ENCODE results near the gene TRIM40. TPM values are rescaled to one million over a fixed set of nuclear protein-coding genes. Genes with fewer than 3 reads are reported as not detected.
A peak's percentile ranks its signal among the peaks of the same experiment; 100 is the strongest.

TRIM40 gene
- total RNA-seq: 10 to 100 TPM in 3 of 4 donors, not detected in 1; 10.9 to 13.7 (median 12.7) TPM

GRCh38 chr6:30135757-30136156 is at the start of gene TRIM40:
TSS of gene TRIM40 (plus strand) at chr6:30136140. CDS start at chr6:30137037, 897 bp downstream.
- H3K4me3 ChIP-seq: peak within 1 kb of the TSS in 2 of 4 donors; percentile 25 to 35
- peaks cover 0 to 2% (median 0%) of the 10 kb centered on the region in 4 donors for H3K4me1 ChIP-seq
- DNase-seq: peak in 2 of 3 donors; percentile 78 to 85
- no peaks in the 10 kb centered on the region for H3K27me3 ChIP-seq
- peak within 1 kb of the TSS in 2 of 4 donors; percentile 38 to 66 for H3K27ac ChIP-seq
- H3K9me3 ChIP-seq: no peaks in the 10 kb centered on the region
- no peaks in the 10 kb centered on the region for H3K36me3 ChIP-seq
- peak in 1 of 2 donors; percentile 28 for TF ChIP-seq POLR2A (IDR thresholded peaks at IDR 0.05)
- TF ChIP-seq, protein P1, sequence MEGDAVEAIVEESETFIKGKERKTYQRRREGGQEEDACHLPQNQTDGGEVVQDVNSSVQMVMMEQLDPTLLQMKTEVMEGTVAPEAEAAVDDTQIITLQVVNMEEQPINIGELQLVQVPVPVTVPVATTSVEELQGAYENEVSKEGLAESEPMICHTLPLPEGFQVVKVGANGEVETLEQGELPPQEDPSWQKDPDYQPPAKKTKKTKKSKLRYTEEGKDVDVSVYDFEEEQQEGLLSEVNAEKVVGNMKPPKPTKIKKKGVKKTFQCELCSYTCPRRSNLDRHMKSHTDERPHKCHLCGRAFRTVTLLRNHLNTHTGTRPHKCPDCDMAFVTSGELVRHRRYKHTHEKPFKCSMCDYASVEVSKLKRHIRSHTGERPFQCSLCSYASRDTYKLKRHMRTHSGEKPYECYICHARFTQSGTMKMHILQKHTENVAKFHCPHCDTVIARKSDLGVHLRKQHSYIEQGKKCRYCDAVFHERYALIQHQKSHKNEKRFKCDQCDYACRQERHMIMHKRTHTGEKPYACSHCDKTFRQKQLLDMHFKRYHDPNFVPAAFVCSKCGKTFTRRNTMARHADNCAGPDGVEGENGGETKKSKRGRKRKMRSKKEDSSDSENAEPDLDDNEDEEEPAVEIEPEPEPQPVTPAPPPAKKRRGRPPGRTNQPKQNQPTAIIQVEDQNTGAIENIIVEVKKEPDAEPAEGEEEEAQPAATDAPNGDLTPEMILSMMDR (IDR thresholded peaks at IDR 0.05): no peak

GRCh38 chr6:30087876-30088275 is 48.1 kb upstream of the TRIM40 start:
- Histone ChIP-seq H3K36me3 (no peaks in the 10 kb centered on the region), H3K4me3 (no peak overlapping the region), H3K27ac (no peak overlapping the region), H3K9me3 (no peaks in the 10 kb centered on the region), H3K4me1 (peaks cover 0 to 8% (median 0%) of the 10 kb centered on the region in 4 donors), H3K27me3 (no peaks in the 10 kb centered on the region)
- no peak for TF ChIP-seq POLR2A (IDR thresholded peaks at IDR 0.05)
- TF ChIP-seq, protein P1 (IDR thresholded peaks at IDR 0.05): no peak
- no peak for DNase-seq

- Histone ChIP-seq H3K27ac (peak overlapping the region in 3 of 4 donors; percentile 13 to 92 (median 89)), H3K27me3 (no peaks in the 10 kb centered on the region), H3K4me3 (no peak overlapping the region)
Observed at GRCh38 chr6:30091577-30092381, 44.2 kb upstream of the TRIM40 start.

DNA sequence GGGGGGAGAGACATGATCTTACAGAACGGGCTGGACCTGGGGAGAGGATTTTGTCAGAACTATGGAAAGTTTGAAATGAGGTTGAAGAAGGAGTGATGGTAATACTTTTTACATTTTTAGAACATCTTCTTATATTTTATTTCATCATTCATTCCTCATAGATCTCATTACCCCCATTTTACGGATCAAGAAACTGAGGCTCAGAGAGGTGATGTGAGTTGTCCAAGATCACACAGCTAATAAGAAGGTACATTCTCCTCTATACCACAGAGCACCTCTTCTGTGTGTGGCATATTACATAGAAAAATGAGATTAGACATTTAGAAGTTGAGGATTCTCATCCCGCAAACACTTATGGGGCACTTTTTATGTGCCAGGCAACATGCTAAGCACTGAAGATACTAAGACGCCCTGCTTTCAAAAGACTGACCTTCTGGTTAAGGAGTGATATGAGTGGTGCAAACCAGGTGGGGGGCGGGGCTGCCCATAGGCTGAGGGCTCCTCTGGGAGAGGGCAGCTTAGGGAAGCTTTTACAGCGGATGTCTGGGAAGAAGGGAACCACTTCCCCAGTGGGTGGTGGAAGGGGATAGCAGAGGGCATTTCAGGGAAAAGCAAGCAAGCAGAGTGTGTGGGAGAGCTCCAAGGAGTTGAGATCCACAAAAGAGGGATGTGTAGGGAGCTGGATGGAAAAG is 42.9 kb upstream of the TRIM40 start:
- TF ChIP-seq POLR2A (IDR thresholded peaks at IDR 0.05): no peak
- TF ChIP-seq, protein P1 (IDR thresholded peaks at IDR 0.05): no peak
- Histone ChIP-seq H3K9me3 (no peaks in the 10 kb centered on the region), H3K36me3 (no peaks in the 10 kb centered on the region), H3K4me1 (peaks cover 0 to 13% (median 0%) of the 10 kb centered on the region in 4 donors), H3K4me3 (no peak overlapping the region), H3K27me3 (no peaks in the 10 kb centered on the region), H3K27ac (no peak overlapping the region)
- no peak for DNase-seq

More at GRCh38 chr6:30091577-30092381, 44.2 kb upstream of the TRIM40 start:
- peak in 2 of 3 donors; percentile 84 for DNase-seq
- TF ChIP-seq, protein P1 (IDR thresholded peaks at IDR 0.05): peak in 1 of 6 experiments; percentile 2
- peak in 1 of 2 donors; percentile 29 for TF ChIP-seq POLR2A (IDR thresholded peaks at IDR 0.05)
- Histone ChIP-seq H3K36me3 (no peaks in the 10 kb centered on the region), H3K9me3 (no peaks in the 10 kb centered on the region), H3K4me1 (peaks cover 0 to 12% (median 0%) of the 10 kb centered on the region in 4 donors)

- Histone ChIP-seq H3K9me3 (no peaks in the 10 kb centered on the region), H3K27me3 (no peaks in the 10 kb centered on the region), H3K4me1 (peaks cover 0 to 21% (median 0%) of the 10 kb centered on the region in 4 donors), H3K4me3 (no peak overlapping the region), H3K27ac (no peak overlapping the region), H3K36me3 (no peaks in the 10 kb centered on the region)
- DNase-seq: no peak
- TF ChIP-seq, protein P1 (IDR thresholded peaks at IDR 0.05): no peak
- TF ChIP-seq POLR2A (IDR thresholded peaks at IDR 0.05): no peak
Observed at GRCh38 chr6:30093951-30094661, 41.8 kb upstream of the TRIM40 start.
